Chondrocyte (in vitro differentiated cells): ENCODE results near the gene DNM3. TPM values are rescaled to one million over a fixed set of nuclear protein-coding genes. Genes with fewer than 3 reads are reported as not detected.

Experiments used
- DNase-seq: peaks from one replicate; pipeline ENCODE4 v3.0.0; 2021; ENCODE audit warnings: mixed read lengths, low spot score
- H3K27ac Mint-ChIP-seq: one replicate; pipeline ENCODE4 v1.8.0; 2021; ENCODE audit warnings: mild to moderate bottlenecking, moderate library complexity, mixed read lengths; ENCODE audit not compliant: unreplicated experiment
- H3K27me3 Mint-ChIP-seq: 2 replicates; pipeline ENCODE4 v1.8.0; 2021; ENCODE audit warnings: low read depth, mixed read lengths
- H3K36me3 Mint-ChIP-seq: 2 replicates; pipeline ENCODE4 v1.8.0; 2021; ENCODE audit warnings: low read depth, mixed read lengths
- H3K4me1 Mint-ChIP-seq: 2 replicates; pipeline ENCODE4 v1.8.0; 2021; ENCODE audit warnings: low read depth, mild to moderate bottlenecking, mixed read lengths
- H3K4me3 Mint-ChIP-seq: one replicate; pipeline ENCODE4 v1.8.0; 2021; ENCODE audit warnings: mild to moderate bottlenecking, moderate library complexity, mixed read lengths; ENCODE audit not compliant: unreplicated experiment
- H3K9me3 Mint-ChIP-seq: 2 replicates; pipeline ENCODE4 v1.8.0; 2021; ENCODE audit warnings: low read depth, mixed read lengths
- microRNA-seq: library from miRNA; unstranded; fragments of <30 nt; microRNA quantifications from one replicate; pipeline ENCODE4 v1.2.0, GENCODE V29; 2020; ENCODE audit warnings: borderline number of aligned reads
- total RNA-seq: library from RNA; stranded (reverse); gene quantifications from 3 replicates; pipeline ENCODE4 v1.2.1, GENCODE V29; 2021
- TF ChIP-seq, protein P1 (sequence below): fragments of 200-600 bp; sonication (generic); IDR thresholded peaks from 2 replicates; pipeline ENCODE4 v1.5.0; 2021; ENCODE audit warnings: antibody characterized with exemption, mild to moderate bottlenecking, moderate library complexity

The DNM3 gene
- total RNA-seq, 1 donor from 2014 or later, result 12.4 TPM

DNA sequence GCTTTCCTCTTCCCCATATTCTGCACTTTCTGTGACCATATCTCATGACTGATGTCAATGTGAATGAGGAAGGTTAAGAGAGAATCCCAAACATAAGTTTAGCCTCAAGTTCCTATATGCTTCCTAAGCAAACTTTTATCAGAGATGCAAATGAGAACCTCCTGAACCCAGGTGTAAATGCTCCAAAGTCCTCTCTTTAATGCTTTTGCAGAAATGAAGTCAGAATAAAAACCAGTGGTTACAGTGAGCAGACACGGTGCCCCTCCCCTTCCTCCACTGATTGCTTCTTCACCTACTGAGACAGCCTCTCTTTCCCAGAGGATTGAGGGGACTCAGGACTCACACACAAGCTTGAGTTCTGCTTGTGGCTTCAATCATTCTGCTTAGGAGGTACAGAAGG lies 614.2 kb downstream of the DNM3 start:
- Mint-ChIP-seq H3K4me1 (peaks cover 3% of the 10 kb centered on the region), H3K4me3 (no peak overlapping the region), H3K9me3 (no peaks in the 10 kb centered on the region), H3K27me3 (no peaks in the 10 kb centered on the region), H3K36me3 (no peaks in the 10 kb centered on the region), H3K27ac (no peak overlapping the region)
- TF ChIP-seq, protein P1, sequence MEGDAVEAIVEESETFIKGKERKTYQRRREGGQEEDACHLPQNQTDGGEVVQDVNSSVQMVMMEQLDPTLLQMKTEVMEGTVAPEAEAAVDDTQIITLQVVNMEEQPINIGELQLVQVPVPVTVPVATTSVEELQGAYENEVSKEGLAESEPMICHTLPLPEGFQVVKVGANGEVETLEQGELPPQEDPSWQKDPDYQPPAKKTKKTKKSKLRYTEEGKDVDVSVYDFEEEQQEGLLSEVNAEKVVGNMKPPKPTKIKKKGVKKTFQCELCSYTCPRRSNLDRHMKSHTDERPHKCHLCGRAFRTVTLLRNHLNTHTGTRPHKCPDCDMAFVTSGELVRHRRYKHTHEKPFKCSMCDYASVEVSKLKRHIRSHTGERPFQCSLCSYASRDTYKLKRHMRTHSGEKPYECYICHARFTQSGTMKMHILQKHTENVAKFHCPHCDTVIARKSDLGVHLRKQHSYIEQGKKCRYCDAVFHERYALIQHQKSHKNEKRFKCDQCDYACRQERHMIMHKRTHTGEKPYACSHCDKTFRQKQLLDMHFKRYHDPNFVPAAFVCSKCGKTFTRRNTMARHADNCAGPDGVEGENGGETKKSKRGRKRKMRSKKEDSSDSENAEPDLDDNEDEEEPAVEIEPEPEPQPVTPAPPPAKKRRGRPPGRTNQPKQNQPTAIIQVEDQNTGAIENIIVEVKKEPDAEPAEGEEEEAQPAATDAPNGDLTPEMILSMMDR, result no peak
- DNase-seq, result no peak

DNA sequence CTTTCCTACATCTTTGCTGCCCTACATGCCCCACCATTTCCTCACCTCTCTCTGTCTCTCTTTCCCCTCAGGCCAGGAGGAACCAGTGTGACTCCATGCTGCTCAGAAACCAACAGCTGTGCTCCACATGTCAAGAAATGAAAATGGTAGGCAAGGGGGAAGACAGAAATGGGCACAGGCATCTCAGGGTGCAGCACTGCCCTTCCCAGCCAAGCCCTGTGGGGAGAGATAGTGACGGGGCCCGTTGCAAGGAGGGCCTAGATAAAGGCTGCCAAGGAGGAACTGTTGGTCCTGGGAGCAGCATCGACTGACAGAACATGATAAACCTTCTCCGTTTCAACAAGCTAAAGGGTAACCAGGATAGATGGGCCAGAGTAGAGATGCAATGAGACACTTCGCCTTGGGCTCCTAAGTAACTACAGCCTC lies 615.1 kb downstream of the DNM3 start:
- H3K4me1 Mint-ChIP-seq, result peaks cover 8% of the 10 kb centered on the region

DNA sequence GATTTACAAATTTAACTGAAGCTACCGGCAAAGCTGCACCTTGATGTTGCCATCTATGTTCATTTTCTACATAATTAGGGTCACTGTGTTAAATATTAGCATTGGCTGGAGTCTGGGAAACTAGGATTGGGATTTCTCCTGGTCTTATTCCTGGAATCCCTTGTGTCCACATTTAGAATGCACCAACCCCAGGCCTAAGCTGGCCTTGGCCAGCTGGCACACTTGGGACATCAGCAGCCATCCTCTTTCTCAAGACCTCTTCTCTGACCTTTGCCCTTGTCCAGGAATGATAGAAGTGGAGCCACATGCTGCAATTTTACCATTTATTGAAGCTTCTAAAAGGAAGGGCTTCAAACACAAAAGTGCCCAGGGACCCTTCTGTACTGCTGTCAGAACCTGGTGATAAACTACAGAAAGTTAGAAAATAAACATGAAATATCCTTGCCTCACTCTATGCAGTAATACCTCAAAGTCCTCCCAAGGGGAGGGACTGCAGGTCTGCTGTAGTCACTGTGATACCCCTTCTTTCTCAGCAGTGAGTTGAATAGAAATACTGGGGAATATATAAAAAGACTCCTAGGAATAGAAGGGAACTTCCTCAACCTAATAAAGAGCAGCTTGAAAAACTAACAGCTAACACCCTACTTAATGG lies 616.3 kb downstream of the DNM3 start:
- Mint-ChIP-seq H3K4me1 (peaks cover 13% of the 10 kb centered on the region), H3K9me3 (no peaks in the 10 kb centered on the region)

More for the DNA sequence above, 615.1 kb downstream of the DNM3 start:
- H3K9me3 Mint-ChIP-seq, result no peaks in the 10 kb centered on the region
- no peak overlapping the region for H3K4me3 Mint-ChIP-seq
- TF ChIP-seq, protein P1, result no peak
- no peaks in the 10 kb centered on the region for H3K36me3 Mint-ChIP-seq
- H3K27ac Mint-ChIP-seq, result no peak overlapping the region
- H3K27me3 Mint-ChIP-seq, result no peaks in the 10 kb centered on the region
- DNase-seq, result no peak

DNA sequence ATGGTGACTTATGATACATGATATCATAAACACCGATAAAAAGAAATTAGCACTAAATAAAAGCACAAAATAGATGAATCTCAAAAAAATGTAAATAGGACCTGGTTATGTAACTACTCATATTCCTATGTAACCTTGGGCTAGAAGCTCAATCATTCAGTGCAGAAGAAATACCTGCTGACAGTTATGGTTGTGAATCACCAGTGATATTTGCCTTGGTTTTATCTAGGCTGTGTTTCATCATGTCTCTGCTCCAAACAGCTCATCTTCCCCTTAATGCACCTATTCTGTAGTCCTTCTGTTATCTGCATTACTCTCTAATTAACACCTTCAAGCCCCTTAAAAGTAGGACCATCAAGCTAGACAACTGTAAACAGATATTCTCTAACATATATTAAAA lies 618.9 kb downstream of the DNM3 start:
- DNase-seq, result no peak
- Mint-ChIP-seq H3K27me3 (no peaks in the 10 kb centered on the region), H3K4me3 (no peak overlapping the region), H3K36me3 (no peaks in the 10 kb centered on the region), H3K9me3 (no peaks in the 10 kb centered on the region), H3K27ac (no peak overlapping the region), H3K4me1 (peaks cover 13% of the 10 kb centered on the region)
- TF ChIP-seq, protein P1, result no peak

More for the DNA sequence above, 616.3 kb downstream of the DNM3 start:
- no peaks in the 10 kb centered on the region for H3K36me3 Mint-ChIP-seq
- H3K4me3 Mint-ChIP-seq, result no peak overlapping the region
- no peaks in the 10 kb centered on the region for H3K27me3 Mint-ChIP-seq
- no peak overlapping the region for H3K27ac Mint-ChIP-seq
- DNase-seq, result no peak
- TF ChIP-seq, protein P1, result no peak

DNA sequence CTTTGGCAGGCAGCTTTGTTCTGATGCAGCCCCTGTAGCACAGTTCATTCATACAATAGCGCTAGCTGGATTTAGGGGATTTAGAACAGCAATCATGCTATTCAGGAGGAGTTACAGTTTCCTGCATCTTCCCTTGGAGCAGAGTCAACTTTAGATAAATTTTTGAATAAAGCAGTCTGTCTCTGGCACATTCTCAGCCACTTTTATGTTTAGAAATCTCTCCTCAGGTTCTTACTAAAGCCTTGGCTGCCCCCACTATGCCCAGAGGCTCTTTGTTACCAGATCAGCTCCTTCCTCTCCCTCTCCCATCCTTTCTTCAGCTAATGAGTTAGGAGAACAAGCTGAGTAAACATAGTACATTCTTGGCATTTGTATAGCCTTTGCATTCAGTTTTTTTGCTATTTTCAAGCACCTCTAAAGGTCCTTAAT lies 619.6 kb downstream of the DNM3 start:
- no peaks in the 10 kb centered on the region for H3K9me3 Mint-ChIP-seq

More for the DNA sequence above, 619.6 kb downstream of the DNM3 start:
- H3K4me3 Mint-ChIP-seq, result no peak overlapping the region
- no peaks in the 10 kb centered on the region for H3K27me3 Mint-ChIP-seq
- H3K4me1 Mint-ChIP-seq, result peaks cover 13% of the 10 kb centered on the region
- TF ChIP-seq, protein P1, result no peak
- H3K27ac Mint-ChIP-seq, result no peak overlapping the region
- H3K36me3 Mint-ChIP-seq, result no peaks in the 10 kb centered on the region
- DNase-seq, result no peak

Small RNA genes lying within 50 kb of the gene (microRNA-seq; reads per million reads assigned to microRNA genes)
- gene MIR199A2 (135 reads per million, percentile 61 among the genes with 10 or more reads in this experiment), gene MIR3120 (not detected)

Other genes starting within 250 kb of the DNM3 start
- 0.12 to 0.27 TPM in 2 of 3 replicates, not detected in the other for gene MYOCOS, start 219.3 kb upstream of the DNM3 start, total RNA-seq
- gene MYOC, start 188.8 kb upstream of the DNM3 start, total RNA-seq, result not detected in 3 replicates
- 14.8 to 17.7 TPM (median 16.7 TPM) in 3 replicates for gene VAMP4, start 99.4 kb upstream of the DNM3 start, total RNA-seq
- gene METTL13, start 59.8 kb upstream of the DNM3 start, total RNA-seq, result 17.2 to 21.7 TPM (median 21.4 TPM) in 3 replicates